Endodermal cell (in vitro differentiated cells): ENCODE results near the gene TLL2. TPM values are rescaled to one million over a fixed set of nuclear protein-coding genes. Genes with fewer than 3 reads are reported as not detected.

Source experiments
- DNase-seq: peaks from one replicate; pipeline ENCODE4 v3.0.0-alpha.2; 2017
- H3K27ac ChIP-seq: 2 replicates; pipeline ENCODE4 v1.5.1; 2013; ENCODE audit warnings: mild to moderate bottlenecking, low read depth, low read length, moderate library complexity
- H3K27me3 ChIP-seq: 2 replicates; pipeline ENCODE4 v1.6.1; 2013; ENCODE audit warnings: mild to moderate bottlenecking, low read length, moderate library complexity; ENCODE audit not compliant: insufficient read depth, control insufficient read depth, poor library complexity, severe bottlenecking
- H3K36me3 ChIP-seq: 2 replicates; pipeline ENCODE4 v1.7.0; 2013; ENCODE audit warnings: mild to moderate bottlenecking, low read length, moderate library complexity; ENCODE audit not compliant: control insufficient read depth, insufficient read depth
- H3K4me1 ChIP-seq: one replicate; pipeline ENCODE4 v1.7.0; 2013; ENCODE audit warnings: low read length; ENCODE audit not compliant: control insufficient read depth, insufficient read depth
- H3K4me3 ChIP-seq: 2 replicates; pipeline ENCODE4 v1.5.1; 2013; ENCODE audit warnings: mild to moderate bottlenecking, low read length, moderate library complexity
- H3K9ac ChIP-seq: 2 replicates; pipeline ENCODE4 v1.6.1; 2013; ENCODE audit warnings: mild to moderate bottlenecking, low read length, moderate library complexity; ENCODE audit not compliant: poor library complexity, severe bottlenecking; ENCODE audit errors: extremely low read depth
- H3K9me3 ChIP-seq: 2 replicates; pipeline ENCODE4 v1.6.1; 2013; ENCODE audit warnings: mild to moderate bottlenecking, low read length, moderate library complexity; ENCODE audit not compliant: control insufficient read depth
- H3K27ac Mint-ChIP-seq: 2 replicates; pipeline ENCODE4 v1.8.0; 2020; ENCODE audit warnings: mixed read lengths
- H3K27me3 Mint-ChIP-seq: 2 replicates; pipeline ENCODE4 v1.8.0; 2021; ENCODE audit warnings: mild to moderate bottlenecking, mixed read lengths; ENCODE audit not compliant: insufficient read depth
- H3K36me3 Mint-ChIP-seq: 2 replicates; pipeline ENCODE4 v1.8.0; 2020; ENCODE audit warnings: low read depth, mixed read lengths
- H3K4me1 Mint-ChIP-seq: 2 replicates; pipeline ENCODE4 v1.8.0; 2020; ENCODE audit warnings: mixed read lengths
- H3K4me3 Mint-ChIP-seq: 2 replicates; pipeline ENCODE4 v1.8.0; 2020; ENCODE audit warnings: mild to moderate bottlenecking, moderate library complexity, mixed read lengths
- H3K9me3 Mint-ChIP-seq: 2 replicates; pipeline ENCODE4 v1.8.0; 2020; ENCODE audit warnings: mild to moderate bottlenecking, mixed read lengths
- WGBS, 2 experiments: methylation state at CpG; one replicate each; pipeline versions ENCODE4 v1.1.5 to v1.1.7; 2013; ENCODE audit warnings: missing lambda C conversion rate in 2 of 2, mixed read lengths in 1 of 2; ENCODE audit not compliant: insufficient coverage in 1 of 2, insufficient read length in 1 of 2; 5-methylcytosine and 5-hydroxymethylcytosine counted together
- total RNA-seq, 2 donors: library from RNA; stranded (reverse); fragmentation: NEBNext Ultra II Directional in 1 of 2; extraction: Animal tissue kit (Norgen Biotek cat#: 25700) in 1 of 2; gene quantifications; 2 replicates in 1 of 2; 3 replicates in 1 of 2; pipeline ENCODE4 v1.2.1, GENCODE V29; 2021
- TF ChIP-seq, protein P1 (sequence below): fragments of 200-600 bp; sonication (generic); conservative IDR thresholded peaks from 2 replicates; pipeline ENCODE4 v1.5.0; 2021; ENCODE audit warnings: antibody characterized with exemption, mild to moderate bottlenecking

The TLL2 gene
- total RNA-seq, 2 donors from 2014 or later: 0.11 to 0.18 TPM

DNA sequence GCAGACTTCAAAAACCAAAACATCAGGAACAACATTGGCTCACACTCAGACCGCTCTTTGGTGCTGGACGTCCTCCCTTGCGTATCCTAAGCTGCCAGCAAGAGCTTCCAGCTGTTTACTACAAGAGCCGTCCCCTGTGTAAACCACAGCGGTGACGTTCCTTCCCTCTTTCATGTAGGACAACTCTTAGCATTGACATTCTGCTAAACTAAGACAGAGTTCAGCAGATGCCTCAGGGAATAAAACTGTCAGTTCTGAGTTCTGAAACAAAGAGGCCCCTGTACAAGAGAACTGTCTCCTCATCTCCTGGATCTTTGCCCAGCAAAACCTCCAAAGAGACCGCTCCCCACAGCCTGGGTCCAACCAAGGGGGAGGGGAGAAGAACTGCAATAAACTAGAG is 97.1 kb downstream of the TLL2 start:
- Histone ChIP-seq H3K27ac (no peak overlapping the region), H3K4me3 (no peak overlapping the region), H3K4me1 (peaks cover 6% of the 10 kb centered on the region), H3K36me3 (no peaks in the 10 kb centered on the region), H3K9me3 (no peaks in the 10 kb centered on the region), H3K9ac (no peak overlapping the region), H3K27me3 (no peaks in the 10 kb centered on the region)
- no peak overlapping the region for H3K4me3 Mint-ChIP-seq
- TF ChIP-seq, protein P1, sequence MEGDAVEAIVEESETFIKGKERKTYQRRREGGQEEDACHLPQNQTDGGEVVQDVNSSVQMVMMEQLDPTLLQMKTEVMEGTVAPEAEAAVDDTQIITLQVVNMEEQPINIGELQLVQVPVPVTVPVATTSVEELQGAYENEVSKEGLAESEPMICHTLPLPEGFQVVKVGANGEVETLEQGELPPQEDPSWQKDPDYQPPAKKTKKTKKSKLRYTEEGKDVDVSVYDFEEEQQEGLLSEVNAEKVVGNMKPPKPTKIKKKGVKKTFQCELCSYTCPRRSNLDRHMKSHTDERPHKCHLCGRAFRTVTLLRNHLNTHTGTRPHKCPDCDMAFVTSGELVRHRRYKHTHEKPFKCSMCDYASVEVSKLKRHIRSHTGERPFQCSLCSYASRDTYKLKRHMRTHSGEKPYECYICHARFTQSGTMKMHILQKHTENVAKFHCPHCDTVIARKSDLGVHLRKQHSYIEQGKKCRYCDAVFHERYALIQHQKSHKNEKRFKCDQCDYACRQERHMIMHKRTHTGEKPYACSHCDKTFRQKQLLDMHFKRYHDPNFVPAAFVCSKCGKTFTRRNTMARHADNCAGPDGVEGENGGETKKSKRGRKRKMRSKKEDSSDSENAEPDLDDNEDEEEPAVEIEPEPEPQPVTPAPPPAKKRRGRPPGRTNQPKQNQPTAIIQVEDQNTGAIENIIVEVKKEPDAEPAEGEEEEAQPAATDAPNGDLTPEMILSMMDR: no peak
- H3K27ac Mint-ChIP-seq: no peak overlapping the region
- no peaks in the 10 kb centered on the region for H3K36me3 Mint-ChIP-seq
- H3K27me3 Mint-ChIP-seq: peaks cover 6% of the 10 kb centered on the region
- DNase-seq: no peak
- no peaks in the 10 kb centered on the region for H3K9me3 Mint-ChIP-seq
- 94 to 95% methylated on average over 6 to 7 of the region's 7 CpGs for WGBS, 2 experiments
- H3K4me1 Mint-ChIP-seq: peaks cover 2% of the 10 kb centered on the region

- no peak for DNase-seq
- no peaks in the 10 kb centered on the region for H3K27me3 ChIP-seq
- H3K9me3 ChIP-seq: no peaks in the 10 kb centered on the region
- H3K36me3 Mint-ChIP-seq: no peaks in the 10 kb centered on the region
- 94% methylated on average over 5 of the region's 5 CpGs for WGBS, 2 experiments
- TF ChIP-seq, protein P1: no peak
- no peak overlapping the region for H3K4me3 ChIP-seq
- no peaks in the 10 kb centered on the region for H3K36me3 ChIP-seq
- peaks cover 2% of the 10 kb centered on the region for H3K4me1 Mint-ChIP-seq
- no peak overlapping the region for H3K9ac ChIP-seq
- no peaks in the 10 kb centered on the region for H3K9me3 Mint-ChIP-seq
- peaks cover 6% of the 10 kb centered on the region for H3K4me1 ChIP-seq
- no peak overlapping the region for H3K27ac Mint-ChIP-seq
- no peak overlapping the region for H3K27ac ChIP-seq
- H3K4me3 Mint-ChIP-seq: no peak overlapping the region
- H3K27me3 Mint-ChIP-seq: peaks cover 6% of the 10 kb centered on the region
Observed at GRCh38 chr10:96415891-96416554, 97.7 kb downstream of the TLL2 start.

DNA sequence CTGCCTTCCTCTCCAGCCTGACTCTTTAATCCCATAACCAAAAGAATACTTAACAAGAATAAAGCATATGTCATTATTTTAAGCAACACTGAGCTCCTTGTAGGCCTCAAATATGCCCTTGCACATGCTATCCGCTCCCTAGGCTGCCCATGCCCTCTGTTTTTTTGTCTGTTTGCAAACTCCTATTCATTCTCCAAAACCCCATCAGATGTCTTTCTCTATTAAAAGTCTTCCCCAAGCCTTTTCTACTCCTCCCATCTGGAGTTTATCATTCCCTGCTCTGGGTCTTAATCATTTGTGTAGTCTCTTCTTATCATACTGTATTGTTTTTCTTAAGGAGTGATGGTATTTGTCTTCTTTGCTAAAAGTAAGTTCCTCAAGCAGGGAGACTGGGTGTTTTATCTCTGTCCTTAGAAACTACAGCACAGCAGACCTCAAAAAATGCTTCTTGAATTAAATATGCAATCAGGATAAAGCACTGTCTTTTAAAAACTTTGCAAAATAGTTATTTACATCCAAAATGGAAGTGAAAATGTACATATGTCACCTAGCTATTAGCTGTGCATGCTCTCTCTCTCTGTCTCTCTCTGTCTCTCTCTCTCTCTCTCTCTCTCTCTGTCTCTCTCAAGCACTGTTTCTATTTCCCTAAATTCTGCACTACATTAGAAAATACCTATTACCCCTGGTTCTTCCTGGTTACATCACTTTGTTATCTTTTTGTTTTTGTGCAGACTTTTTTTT is 98.4 kb downstream of the TLL2 start:
- no peaks in the 10 kb centered on the region for H3K36me3 Mint-ChIP-seq
- Histone ChIP-seq H3K36me3 (no peaks in the 10 kb centered on the region), H3K4me1 (peaks cover 6% of the 10 kb centered on the region), H3K9ac (no peak overlapping the region), H3K9me3 (no peaks in the 10 kb centered on the region), H3K4me3 (peak overlapping the region; percentile 63), H3K27me3 (no peaks in the 10 kb centered on the region), H3K27ac (no peak overlapping the region)
- WGBS, 2 experiments: 67 to 91% methylated on average over 1 of the region's 1 CpG
- no peak overlapping the region for H3K4me3 Mint-ChIP-seq
- H3K4me1 Mint-ChIP-seq: peaks cover 2% of the 10 kb centered on the region
- H3K9me3 Mint-ChIP-seq: no peaks in the 10 kb centered on the region
- TF ChIP-seq, protein P1: no peak
- no peak overlapping the region for H3K27ac Mint-ChIP-seq
- no peak for DNase-seq
- H3K27me3 Mint-ChIP-seq: peaks cover 6% of the 10 kb centered on the region
